Mesenchymal stem cell (in vitro differentiated cells and primary cell): ENCODE measurements around the gene C9orf40.

ENCODE experiments used
- DNase-seq: peaks from one replicate; pipeline ENCODE4 v3.0.0-alpha.2; 2013
- H2AFZ ChIP-seq: one replicate; pipeline ENCODE4 v1.6.1; 2013; ENCODE audit warnings: low read depth, mild to moderate bottlenecking, control low read depth, inconsistent platforms, low read length, moderate library complexity
- H2AK5ac ChIP-seq: 2 replicates; pipeline ENCODE4 v1.6.1; 2013; ENCODE audit warnings: low read length, moderate library complexity, mild to moderate bottlenecking, inconsistent platforms; ENCODE audit not compliant: severe bottlenecking
- H2BK120ac ChIP-seq: one replicate; pipeline ENCODE4 v1.6.1; 2013; ENCODE audit warnings: low read depth, mild to moderate bottlenecking, inconsistent platforms, low read length, moderate library complexity
- H2BK12ac ChIP-seq, 2 experiments: one replicate each; pipeline ENCODE4 v1.6.1; 2013; ENCODE audit warnings: inconsistent platforms in 2 of 2, low read length in 2 of 2, mild to moderate bottlenecking in 2 of 2, moderate library complexity in 2 of 2, control low read depth in 1 of 2
- H2BK15ac ChIP-seq: one replicate; pipeline ENCODE4 v1.6.1; 2013; ENCODE audit warnings: mild to moderate bottlenecking, low read depth, inconsistent platforms; ENCODE audit not compliant: poor library complexity, severe bottlenecking
- H2BK5ac ChIP-seq: 2 replicates; pipeline ENCODE4 v1.6.1; 2013; ENCODE audit warnings: low read depth, mild to moderate bottlenecking, low read length, control low read depth, inconsistent platforms; ENCODE audit not compliant: poor library complexity, severe bottlenecking
- H3K14ac ChIP-seq, 2 experiments: one replicate each; pipeline ENCODE4 v1.6.1; 2013; ENCODE audit warnings: inconsistent platforms in 2 of 2, low read length in 2 of 2, control low read depth in 1 of 2, mild to moderate bottlenecking in 1 of 2, moderate library complexity in 1 of 2
- H3K18ac ChIP-seq, 2 experiments: one replicate each; pipeline ENCODE4 v1.6.1; 2013; ENCODE audit warnings: inconsistent platforms in 2 of 2, low read length in 2 of 2, control low read depth in 1 of 2, low read depth in 1 of 2, mild to moderate bottlenecking in 1 of 2
- H3K23ac ChIP-seq, 2 experiments: one replicate each; pipeline ENCODE4 v1.6.1; 2013; ENCODE audit warnings: inconsistent platforms in 2 of 2, low read length in 2 of 2, mild to moderate bottlenecking in 2 of 2, moderate library complexity in 2 of 2, control low read depth in 1 of 2
- H3K27ac ChIP-seq: 2 replicates; pipeline ENCODE4 v1.5.1; 2013; ENCODE audit warnings: mild to moderate bottlenecking, moderate library complexity, low read length, control low read depth, inconsistent platforms; ENCODE audit not compliant: poor library complexity, severe bottlenecking
- H3K27me3 ChIP-seq, 2 experiments: 2 replicates each; pipeline versions ENCODE4 v1.6.1 to v1.7.0; 2013; ENCODE audit warnings: low read length in 2 of 2, mild to moderate bottlenecking in 2 of 2, moderate library complexity in 2 of 2, control low read depth in 1 of 2, inconsistent platforms in 1 of 2; ENCODE audit not compliant: control insufficient read depth in 1 of 2, insufficient read depth in 1 of 2
- H3K36me3 ChIP-seq, 2 experiments: 2 replicates each; pipeline versions ENCODE4 v1.6.1 to v1.7.0; 2013; ENCODE audit warnings: low read length in 2 of 2, control low read depth in 1 of 2, inconsistent platforms in 1 of 2, low read depth in 1 of 2, mild to moderate bottlenecking in 1 of 2; ENCODE audit not compliant: insufficient read depth in 2 of 2, control insufficient read depth in 1 of 2
- H3K4ac ChIP-seq, 2 experiments: one replicate each; pipeline ENCODE4 v1.6.1; 2013; ENCODE audit warnings: inconsistent platforms in 2 of 2, low read length in 2 of 2, mild to moderate bottlenecking in 2 of 2, moderate library complexity in 2 of 2, control low read depth in 1 of 2, low read depth in 1 of 2
- H3K4me1 ChIP-seq: 2 replicates; pipeline ENCODE4 v1.6.1; 2013; ENCODE audit warnings: low read depth, low read length, control low read depth; ENCODE audit not compliant: control insufficient read depth, insufficient read depth
- H3K4me2 ChIP-seq: 2 replicates; pipeline ENCODE4 v1.6.1; 2013; ENCODE audit warnings: low read length, mild to moderate bottlenecking, inconsistent platforms; ENCODE audit not compliant: poor library complexity, severe bottlenecking
- H3K4me3 ChIP-seq, 2 experiments: 2 replicates each; pipeline versions ENCODE4 v1.5.1 to v1.7.0; 2013; ENCODE audit warnings: low read length in 2 of 2, mild to moderate bottlenecking in 2 of 2, control low read depth in 1 of 2, low read depth in 1 of 2; ENCODE audit not compliant: insufficient read depth in 1 of 2
- H3K79me1 ChIP-seq: replicated peaks from 2 replicates; pipeline ENCODE4 v1.6.1; 2013; ENCODE audit warnings: mild to moderate bottlenecking, control low read depth, low read length, inconsistent platforms; ENCODE audit not compliant: poor library complexity, severe bottlenecking
- H3K9ac ChIP-seq: 2 replicates; pipeline ENCODE4 v1.7.0; 2013; ENCODE audit warnings: mild to moderate bottlenecking, low read length, moderate library complexity
- H3K9me3 ChIP-seq: 2 replicates; pipeline ENCODE4 v1.7.0; 2013; ENCODE audit warnings: mild to moderate bottlenecking, low read length; ENCODE audit not compliant: control insufficient read depth
- H4K8ac ChIP-seq: one replicate; pipeline ENCODE4 v1.6.1; 2013; ENCODE audit warnings: inconsistent platforms, mild to moderate bottlenecking, low read length, moderate library complexity
- H4K91ac ChIP-seq: one replicate; pipeline ENCODE4 v1.6.1; 2013; ENCODE audit warnings: mild to moderate bottlenecking, low read length, inconsistent platforms
- WGBS: methylation state at CpG from one replicate; pipeline ENCODE4 v1.1.7; 2013; ENCODE audit warnings: mixed read lengths; 5-methylcytosine and 5-hydroxymethylcytosine counted together

Gene C9orf40

GRCh38 chr9:74961496-74961895 is 8.8 kb upstream of the C9orf40 start:
- H2AK5ac ChIP-seq, result no peak overlapping the region
- H3K9ac ChIP-seq, result no peak overlapping the region
- no peak overlapping the region for H3K14ac ChIP-seq
- no peak overlapping the region for H2BK120ac ChIP-seq
- H4K8ac ChIP-seq, result no peak overlapping the region
- H2BK5ac ChIP-seq, result no peak overlapping the region
- H3K18ac ChIP-seq, result no peak overlapping the region
- H2AFZ ChIP-seq, result no peak overlapping the region
- H2BK12ac ChIP-seq, result no peak overlapping the region
- H3K4me1 ChIP-seq, result no peaks in the 10 kb centered on the region
- no peak overlapping the region for H3K27ac ChIP-seq
- H3K27me3 ChIP-seq, result no peaks in the 10 kb centered on the region
- H3K79me1 ChIP-seq, result peaks cover 10% of the 10 kb centered on the region
- H3K36me3 ChIP-seq, result peaks cover 6 to 7% of the 10 kb centered on the region in 2 experiments
- H3K9me3 ChIP-seq, result peaks cover 14% of the 10 kb centered on the region
- DNase-seq, result no peak
- no peak overlapping the region for H3K4me2 ChIP-seq
- no peak overlapping the region for H3K4ac ChIP-seq
- no peak overlapping the region for H2BK15ac ChIP-seq
- no peak overlapping the region for H3K23ac ChIP-seq
- no CpG with 5 or more reads among the region's 1 CpG for WGBS
- no peak overlapping the region for H4K91ac ChIP-seq
- H3K4me3 ChIP-seq, result no peak overlapping the region

- Histone ChIP-seq H3K9ac (no peak overlapping the region), H3K36me3 (peaks cover 6 to 7% of the 10 kb centered on the region in 2 experiments), H4K91ac (no peak overlapping the region), H2BK120ac (no peak overlapping the region), H2BK12ac (no peak overlapping the region), H2BK5ac (no peak overlapping the region), H3K27ac (no peak overlapping the region), H3K18ac (no peak overlapping the region), H3K9me3 (peaks cover 14% of the 10 kb centered on the region), H3K4me2 (no peak overlapping the region), H3K14ac (no peak overlapping the region), H2AFZ (no peak overlapping the region), H3K4me1 (no peaks in the 10 kb centered on the region), H2AK5ac (no peak overlapping the region), H3K79me1 (peaks cover 7% of the 10 kb centered on the region), H3K23ac (no peak overlapping the region), H4K8ac (no peak overlapping the region), H2BK15ac (no peak overlapping the region), H3K4ac (no peak overlapping the region), H3K27me3 (no peaks in the 10 kb centered on the region), H3K4me3 (no peak overlapping the region)
- 86% methylated on average over 1 of the region's 2 CpGs for WGBS
- peak; percentile 57 for DNase-seq
Measured at GRCh38 chr9:74960561-74960960, 7.8 kb upstream of the C9orf40 start.

GRCh38 chr9:74958587-74958986 is 5.9 kb upstream of the C9orf40 start:
- Histone ChIP-seq H3K9ac (no peak overlapping the region), H3K4me3 (no peak overlapping the region), H2BK120ac (no peak overlapping the region), H4K91ac (no peak overlapping the region), H3K79me1 (no peaks in the 10 kb centered on the region), H3K14ac (no peak overlapping the region), H2BK15ac (no peak overlapping the region), H3K27ac (no peak overlapping the region), H3K18ac (no peak overlapping the region), H2AFZ (no peak overlapping the region), H3K4ac (no peak overlapping the region), H2BK12ac (no peak overlapping the region), H3K4me2 (no peak overlapping the region), H2AK5ac (no peak overlapping the region), H4K8ac (no peak overlapping the region), H3K9me3 (peaks cover 14% of the 10 kb centered on the region), H3K27me3 (no peaks in the 10 kb centered on the region), H2BK5ac (no peak overlapping the region), H3K4me1 (peaks cover 2% of the 10 kb centered on the region), H3K36me3 (peaks cover 0 to 6% of the 10 kb centered on the region in 2 experiments), H3K23ac (no peak overlapping the region)
- DNase-seq, result no peak

- H2BK12ac ChIP-seq, result no peak overlapping the region
- H2BK15ac ChIP-seq, result no peak overlapping the region
- peaks cover 6% of the 10 kb centered on the region for H3K4me1 ChIP-seq
- no peak overlapping the region for H3K18ac ChIP-seq
- no peaks in the 10 kb centered on the region for H3K27me3 ChIP-seq
- peak overlapping the region in 1 of 2 experiments; percentile 96 for H3K4me3 ChIP-seq
- no peak overlapping the region for H2BK120ac ChIP-seq
- no peak overlapping the region for H2AK5ac ChIP-seq
- H3K79me1 ChIP-seq, result peaks cover 6% of the 10 kb centered on the region
- H3K36me3 ChIP-seq, result peaks cover 0 to 5% of the 10 kb centered on the region in 2 experiments
- peak overlapping the region; percentile 95 for H3K9ac ChIP-seq
- no peak overlapping the region for H2BK5ac ChIP-seq
- H3K4ac ChIP-seq, result no peak overlapping the region
- peak overlapping the region; percentile 40 for H3K27ac ChIP-seq
- 88% methylated on average over 5 of the region's 8 CpGs for WGBS
- no peaks in the 10 kb centered on the region for H3K9me3 ChIP-seq
- no peak overlapping the region for H3K23ac ChIP-seq
- H3K14ac ChIP-seq, result no peak overlapping the region
- H4K91ac ChIP-seq, result no peak overlapping the region
- peak overlapping the region; percentile 84 for H4K8ac ChIP-seq
- no peak for DNase-seq
- H3K4me2 ChIP-seq, result peak overlapping the region; percentile 92
- peak overlapping the region; percentile 63 for H2AFZ ChIP-seq
Measured at GRCh38 chr9:74953235-74953751, 581 bp upstream of the C9orf40 start.
